ENCODE data around the gene FAM9A.

FAM9A gene

DNA sequence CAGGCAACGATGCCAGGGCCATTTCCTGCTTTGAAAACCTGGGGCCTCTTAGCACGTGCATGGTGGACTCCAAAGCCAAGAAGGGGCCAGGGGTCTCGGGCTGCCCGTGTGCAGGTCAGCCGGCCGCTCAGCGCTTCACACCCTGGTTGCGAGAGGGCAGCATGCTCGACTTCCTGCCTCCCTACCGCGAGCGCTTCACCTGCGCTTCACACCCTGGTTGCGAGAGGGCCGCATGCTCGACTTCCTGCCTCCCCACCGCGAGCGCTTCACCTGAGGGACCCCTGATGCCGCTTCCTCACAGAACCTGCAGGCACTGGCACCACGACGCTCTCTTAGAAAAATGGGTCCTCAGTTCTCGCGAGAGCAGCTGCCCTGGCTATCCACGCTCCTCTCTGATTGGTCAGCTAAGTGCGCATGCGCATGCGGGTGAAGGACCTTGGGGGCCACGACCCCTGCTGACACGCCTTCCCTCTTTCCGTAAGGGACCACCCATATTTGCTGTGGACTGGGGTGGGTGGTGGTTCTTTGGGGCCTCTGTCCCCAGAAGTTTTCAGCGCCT is at the start of gene FAM9A:
Gene FAM9A, minus strand, starts transcription at position 343 of the 559 bp plus-strand sequence. CDS start 1,212 bp downstream, outside the sequence.
- in situ Hi-C loops (cut with MboI; ENCODE audit: low sequenced_read_pairs): loop anchor here (25.0 kb wide), 1 partner anchor 911 kb away; no protein-coding TSS in a partner anchor

- in situ Hi-C loops (cut with MboI; ENCODE audit: low sequenced_read_pairs): no loop called here
These were observed 49.3 kb upstream of the FAM9A start for GRCh38 chrX:8850478-8850877.

- in situ Hi-C loops (cut with MboI; ENCODE audit: low sequenced_read_pairs): no loop called here
These were observed 48.8 kb upstream of the FAM9A start for GRCh38 chrX:8849945-8850344.

DNA sequence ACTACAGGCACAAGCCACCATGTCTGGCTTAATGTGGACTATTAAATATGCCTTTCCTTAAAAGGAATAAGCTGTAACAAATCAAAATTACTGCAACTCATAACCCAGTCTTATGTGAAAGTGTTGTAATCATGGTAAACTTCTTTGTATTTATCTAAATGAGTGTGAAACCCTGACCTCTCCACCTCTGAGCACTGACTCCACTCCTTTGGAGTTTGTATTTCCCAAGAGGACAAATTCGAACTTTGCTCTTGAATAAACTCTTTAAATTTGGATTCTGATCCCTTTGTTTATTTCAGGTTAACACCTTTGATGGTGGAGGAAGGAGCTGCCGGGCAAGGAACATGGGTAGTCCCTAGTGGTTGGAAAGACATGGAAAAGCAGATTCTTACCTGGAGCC is 48.3 kb upstream of the FAM9A start:
- in situ Hi-C loops (cut with MboI; ENCODE audit: low sequenced_read_pairs): no loop called here

DNA sequence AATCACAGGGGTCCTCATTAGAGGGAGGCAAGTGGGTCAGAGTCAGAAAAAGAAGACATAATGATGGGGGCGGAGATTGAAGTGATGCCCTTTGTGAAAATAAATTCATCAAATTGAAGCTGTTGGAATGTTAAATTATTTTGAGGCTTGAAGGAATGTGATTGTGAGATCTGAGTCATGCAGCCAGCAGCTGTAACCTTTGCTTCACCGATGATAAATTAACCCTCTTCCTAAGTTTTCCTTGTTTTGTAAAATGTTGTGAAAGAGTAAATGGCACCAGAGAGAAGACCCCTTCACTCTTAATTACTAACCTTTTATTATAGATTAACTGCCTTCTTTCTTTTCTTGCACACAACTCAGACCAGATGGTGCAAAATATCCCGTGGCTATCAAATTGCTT is 47.7 kb upstream of the FAM9A start:
- in situ Hi-C loops (cut with MboI; ENCODE audit: low sequenced_read_pairs): no loop called here

DNA sequence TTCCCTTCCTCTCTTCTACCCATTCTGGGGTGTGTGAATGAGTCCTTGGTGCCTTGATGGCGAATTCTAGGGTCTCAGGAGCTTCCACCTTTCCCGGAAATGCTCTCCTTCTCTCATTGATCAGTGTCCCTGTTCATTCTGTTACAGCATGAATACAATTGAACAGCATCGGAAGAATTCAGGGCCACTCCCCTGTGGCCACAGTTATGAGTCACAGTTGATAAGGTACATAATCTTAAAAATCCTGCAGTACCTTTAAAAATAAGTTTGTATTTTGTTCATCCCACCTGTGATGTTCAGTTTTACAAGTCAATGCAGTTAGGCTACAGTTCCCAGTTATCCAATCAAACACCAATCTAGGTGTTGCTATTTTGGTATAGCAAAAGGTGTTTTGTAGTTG is 47.3 kb upstream of the FAM9A start:
- in situ Hi-C loops (cut with MboI; ENCODE audit: low sequenced_read_pairs): no loop called here

- in situ Hi-C loops (cut with MboI; ENCODE audit: low sequenced_read_pairs): no loop called here
These were observed 46.2 kb upstream of the FAM9A start for GRCh38 chrX:8847360-8847759.

GRCh38 chrX:8846266-8846665 is 45.1 kb upstream of the FAM9A start:
- in situ Hi-C loops (cut with MboI; ENCODE audit: low sequenced_read_pairs): no loop called here

GRCh38 chrX:8845469-8845868 is 44.3 kb upstream of the FAM9A start:
- in situ Hi-C loops (cut with MboI; ENCODE audit: low sequenced_read_pairs): no loop called here

DNA sequence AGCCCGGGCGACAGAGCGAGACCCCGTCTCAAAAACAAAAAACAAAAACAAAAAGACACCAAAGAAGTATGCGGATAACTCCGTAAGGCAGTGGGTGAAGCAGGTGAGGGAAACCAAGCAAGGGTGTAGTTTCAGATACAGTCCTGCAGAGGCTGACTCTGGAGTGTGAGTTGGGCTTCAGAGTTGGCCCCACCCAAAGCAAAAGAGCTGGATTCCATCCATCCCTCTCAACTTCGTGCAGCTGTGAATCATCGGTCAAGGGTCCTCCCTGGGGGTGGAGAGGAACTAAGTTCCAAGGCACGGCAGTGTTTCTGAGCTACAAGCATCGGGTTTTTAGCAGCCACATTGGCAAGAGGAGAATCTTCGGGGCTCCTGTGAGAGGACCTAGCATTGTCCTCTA is 43.9 kb upstream of the FAM9A start:
- in situ Hi-C loops (cut with MboI; ENCODE audit: low sequenced_read_pairs): no loop called here

- in situ Hi-C loops (cut with MboI; ENCODE audit: low sequenced_read_pairs): no loop called here
These were observed 43.0 kb upstream of the FAM9A start for GRCh38 chrX:8844157-8844556.

GRCh38 chrX:8841911-8842310 is 40.7 kb upstream of the FAM9A start:
- in situ Hi-C loops (cut with MboI; ENCODE audit: low sequenced_read_pairs): no loop called here

- in situ Hi-C loops (cut with MboI; ENCODE audit: low sequenced_read_pairs): no loop called here
These were observed 33.2 kb upstream of the FAM9A start for GRCh38 chrX:8834392-8834791.

DNA sequence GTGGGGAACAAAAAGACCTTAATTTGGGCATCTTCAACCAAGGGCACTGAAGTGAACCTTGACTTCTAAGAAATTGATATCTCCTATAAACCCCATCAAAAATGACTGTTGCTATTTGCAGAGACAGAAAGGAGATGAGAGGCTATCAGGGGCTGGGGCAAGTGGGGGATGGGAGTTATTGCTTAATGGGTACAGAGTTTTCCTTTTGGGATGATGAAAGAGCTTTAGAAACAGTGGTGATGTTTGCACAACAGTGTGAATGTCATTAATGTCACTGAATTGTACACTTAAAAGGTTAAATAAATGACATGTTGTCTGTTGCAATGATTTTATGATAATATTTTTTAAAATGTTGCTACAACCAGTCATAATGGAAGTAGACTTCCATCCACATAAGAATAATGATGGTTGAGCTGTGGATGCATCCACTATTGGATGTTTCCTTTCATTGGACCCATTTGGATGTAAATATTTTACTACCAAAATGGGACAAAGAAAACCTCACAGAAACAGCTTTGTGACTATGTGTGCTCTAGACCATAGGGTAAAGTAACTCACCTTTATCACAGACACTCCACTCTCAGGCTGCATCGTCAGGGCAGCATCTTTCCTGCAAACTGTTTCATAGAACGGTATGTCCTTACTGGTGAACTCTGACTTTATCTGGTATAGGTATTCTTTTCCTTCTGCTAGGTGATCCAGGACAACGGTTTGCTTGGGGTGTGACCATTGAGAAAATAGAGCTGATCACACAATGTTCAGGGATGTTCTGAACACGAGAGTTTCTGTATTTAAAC is 31.6 kb upstream of the FAM9A start:
- in situ Hi-C loops (cut with MboI; ENCODE audit: low sequenced_read_pairs): no loop called here

- in situ Hi-C loops (cut with MboI; ENCODE audit: low sequenced_read_pairs): loop anchor here (25.0 kb wide), 1 partner anchor 889 kb away; no protein-coding TSS in a partner anchor
These were observed 22.5 kb upstream of the FAM9A start for GRCh38 chrX:8823698-8824097.

GRCh38 chrX:8822002-8822401 is 20.8 kb upstream of the FAM9A start:
- in situ Hi-C loops (cut with MboI; ENCODE audit: low sequenced_read_pairs): loop anchor here (25.0 kb wide), 1 partner anchor 890 kb away; no protein-coding TSS in a partner anchor

GRCh38 chrX:8820910-8821527 is 19.8 kb upstream of the FAM9A start:
- in situ Hi-C loops (cut with MboI; ENCODE audit: low sequenced_read_pairs): loop anchor here (25.0 kb wide), 1 partner anchor 891 kb away; no protein-coding TSS in a partner anchor

DNA sequence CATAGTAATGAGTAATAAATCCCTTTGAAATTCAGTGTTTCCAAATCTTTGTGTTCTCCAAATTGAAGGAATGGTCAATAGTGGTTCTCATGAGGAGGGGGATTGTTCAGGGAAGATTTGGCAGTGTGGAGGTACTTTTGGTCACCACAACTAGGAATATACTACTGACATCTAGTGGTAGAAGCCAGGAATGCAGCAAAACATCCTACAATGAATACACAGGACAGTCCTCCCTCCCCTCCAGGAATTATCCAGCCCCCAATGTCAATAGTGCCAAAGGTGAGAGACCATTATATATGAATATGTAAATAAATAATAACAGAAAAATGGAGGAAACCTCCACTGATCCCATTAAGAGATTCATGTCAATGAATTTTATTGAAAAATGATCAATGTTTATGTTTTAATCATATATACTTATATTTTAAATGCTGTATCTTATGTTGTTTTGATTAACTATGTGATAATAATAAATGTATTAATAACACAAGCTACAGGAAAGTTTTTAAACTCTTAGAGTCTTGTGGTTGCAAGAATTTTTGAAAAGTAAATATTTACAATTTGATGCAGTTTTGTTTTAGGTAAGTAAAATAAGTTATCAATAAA is 14.4 kb upstream of the FAM9A start:
- in situ Hi-C loops (cut with MboI; ENCODE audit: low sequenced_read_pairs): loop anchor here (25.0 kb wide), 1 partner anchor 897 kb away; no protein-coding TSS in a partner anchor

DNA sequence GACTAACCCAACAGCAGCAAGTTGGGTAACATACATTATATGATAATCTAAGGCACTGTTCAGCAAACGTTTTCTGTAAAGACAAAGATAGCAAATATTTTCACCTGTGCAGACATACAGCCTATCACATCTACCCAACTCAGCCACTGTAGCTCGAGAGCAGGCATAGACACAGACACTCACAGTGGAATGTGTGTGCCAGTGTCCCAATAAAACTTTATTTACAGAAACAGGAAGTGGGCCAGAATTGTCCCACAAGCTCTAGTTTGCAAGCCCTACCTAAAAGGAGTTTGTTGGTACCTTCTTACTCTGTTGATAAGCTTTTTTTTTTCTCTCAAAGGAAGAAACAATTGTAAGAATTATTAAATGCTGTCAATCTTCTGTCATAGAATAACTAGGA is 11.9 kb upstream of the FAM9A start:
- in situ Hi-C loops (cut with MboI; ENCODE audit: low sequenced_read_pairs): loop anchor here (25.0 kb wide), 1 partner anchor 899 kb away; no protein-coding TSS in a partner anchor

DNA sequence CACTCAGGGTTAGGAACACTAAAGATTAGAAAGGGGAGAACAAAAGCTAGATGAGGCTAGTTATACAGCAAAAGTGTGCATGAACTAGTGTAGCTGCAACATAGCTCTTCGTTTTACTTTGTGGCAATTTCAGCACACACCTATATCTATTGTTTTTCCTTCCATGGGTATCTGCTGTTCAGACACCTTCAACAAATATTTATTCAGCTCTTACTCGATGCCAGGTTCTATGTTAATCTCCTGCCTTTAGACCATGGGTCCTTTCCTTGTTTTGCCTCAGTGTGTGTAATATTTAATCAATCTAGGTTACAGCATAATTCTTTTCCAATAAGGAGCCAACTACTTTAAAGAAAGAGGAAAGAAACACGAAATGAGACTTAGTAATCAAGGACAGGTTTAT is 10.4 kb upstream of the FAM9A start:
- in situ Hi-C loops (cut with MboI; ENCODE audit: low sequenced_read_pairs): loop anchor here (25.0 kb wide), 1 partner anchor 901 kb away; no protein-coding TSS in a partner anchor

- in situ Hi-C loops (cut with MboI; ENCODE audit: low sequenced_read_pairs): loop anchor here (25.0 kb wide), 1 partner anchor 904 kb away; no protein-coding TSS in a partner anchor
These were observed 7.5 kb upstream of the FAM9A start for GRCh38 chrX:8808661-8809060.
